Measurements from ENCODE around the gene GPC6. TPM values are rescaled to one million over a fixed set of nuclear protein-coding genes. Genes with fewer than 3 reads are reported as not detected.

GPC6 gene
- total and polyA plus RNA-seq, 2 donors (not counting 1 experiment from before 2014, with no cell fraction given), result not detected

GRCh38 chr13:94339116-94339687 lies 1112.6 kb downstream of the GPC6 start:
- no peaks in the 10 kb centered on the region for H4K20me1 ChIP-seq (ENCODE audit: control insufficient read depth, insufficient read depth, low read length, poor library complexity, severe bottlenecking)
- no peak overlapping the region for H3K4me3 ChIP-seq (ENCODE audit: control extremely low read depth in 1 of 5, extremely low read depth in 1 of 5, insufficient read depth in 1 of 5, low read depth in 2 of 5, low read length in 4 of 5)
- intact Hi-C loops (cut with micrococcal nuclease), result no loop called here
- no peak overlapping the region for H2AFZ ChIP-seq (ENCODE audit: insufficient read depth, low read depth, low read length, poor library complexity, severe bottlenecking)
- Mint-ChIP-seq H3K9me3 (ENCODE audit: insufficient read depth) (no peaks in the 10 kb centered on the region), H3K4me3 (no peak overlapping the region), H3K27ac (no peak overlapping the region), H3K27me3 (no peaks in the 10 kb centered on the region), H3K4me1 (no peaks in the 10 kb centered on the region)
- H3K27ac ChIP-seq (ENCODE audit: low read length in 2 of 2), result no peak overlapping the region
- CTCF ChIA-PET, result no interaction called here
- H3K9me3 ChIP-seq (ENCODE audit: control extremely low read depth in 1 of 3, control insufficient read depth in 2 of 3, insufficient read depth in 1 of 3, low read length in 2 of 3), result no peaks in the 10 kb centered on the region
- H3K36me3 ChIP-seq (replicated peaks in 1 of 2; ENCODE audit: control extremely low read depth in 1 of 2, control insufficient read depth in 1 of 2, extremely low read depth in 1 of 2, insufficient read depth in 2 of 2, low read length in 1 of 2), result no peaks in the 10 kb centered on the region
- H3K27me3 ChIP-seq (replicated peaks in 1 of 4; ENCODE audit: control extremely low read depth in 1 of 4, control insufficient read depth in 3 of 4, insufficient read depth in 4 of 4, low read length in 3 of 4), result no peaks in the 10 kb centered on the region
- 100% methylated on average over 6 of the region's 11 CpGs for WGBS (ENCODE audit: insufficient coverage)
- no peaks in the 10 kb centered on the region for H3K4me1 ChIP-seq (ENCODE audit: control insufficient read depth in 2 of 2, insufficient read depth in 2 of 2, low read length in 2 of 2)
- POLR2A ChIA-PET, result no interaction called here
- no peaks in the 10 kb centered on the region for H3K79me2 ChIP-seq (ENCODE audit: control insufficient read depth, insufficient read depth, low read length)
- H3K4me2 ChIP-seq (replicated peaks; ENCODE audit: low read depth, low read length, poor library complexity, severe bottlenecking), result no peak overlapping the region
- TF ChIP-seq EZH2 (IDR thresholded peaks at IDR 0.05; ENCODE audit: borderline replicate concordance, insufficient read depth, low read depth, low read length, poor library complexity, severe bottlenecking) (no peak), CTCF (IDR thresholded peaks at IDR 0.05) (no peak)
- no peak for DNase-seq
- no peak for ATAC-seq (ENCODE audit: low read depth)
- H3K9ac ChIP-seq (ENCODE audit: low read length), result no peak overlapping the region

DNA sequence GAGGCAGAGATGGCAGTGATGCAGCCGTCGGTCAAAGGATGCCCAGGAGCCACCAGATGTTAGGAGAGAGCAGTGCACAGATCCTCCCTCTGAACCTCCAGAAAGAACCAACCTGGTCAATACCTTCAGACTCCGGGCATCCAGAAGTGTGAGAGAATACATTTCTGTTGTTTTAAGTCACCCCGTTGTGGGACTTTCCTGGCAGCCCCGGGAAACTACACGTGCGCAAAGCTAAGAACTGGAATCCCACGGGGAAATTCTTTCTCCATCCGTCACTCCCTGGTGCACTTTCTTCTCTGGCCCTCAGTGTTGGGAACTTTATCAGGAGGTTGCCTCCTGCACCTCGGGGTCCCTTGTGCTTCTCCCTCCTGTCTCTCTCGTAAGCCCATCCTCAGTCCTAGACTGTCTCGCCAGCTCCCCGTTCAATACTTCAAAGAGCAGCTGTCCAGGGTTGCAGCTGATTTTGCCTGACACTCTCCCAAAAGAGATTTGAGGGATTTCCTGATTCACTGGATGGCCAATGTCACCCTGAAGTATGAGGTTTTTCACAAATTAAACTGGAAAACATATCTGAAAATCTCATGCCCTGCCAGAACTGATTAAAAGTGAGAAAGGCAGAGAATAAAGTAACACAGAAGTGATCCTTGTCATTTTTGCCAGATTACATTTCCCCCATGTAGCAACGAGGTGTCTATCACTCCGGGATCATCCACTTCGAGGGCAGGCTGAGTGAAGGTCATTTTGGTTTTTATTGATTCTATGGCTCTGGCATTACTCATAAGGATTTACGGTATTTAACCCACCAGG lies 1116.0 kb downstream of the GPC6 start:
- H4K20me1 ChIP-seq (ENCODE audit: control insufficient read depth, insufficient read depth, low read length, poor library complexity, severe bottlenecking), result no peaks in the 10 kb centered on the region
- TF ChIP-seq CTCF (IDR thresholded peaks at IDR 0.05) (no peak), EZH2 (IDR thresholded peaks at IDR 0.05; ENCODE audit: borderline replicate concordance, insufficient read depth, low read depth, low read length, poor library complexity, severe bottlenecking) (no peak)
- H2AFZ ChIP-seq (ENCODE audit: insufficient read depth, low read depth, low read length, poor library complexity, severe bottlenecking), result no peak overlapping the region
- no peaks in the 10 kb centered on the region for H3K36me3 ChIP-seq (replicated peaks in 1 of 2; ENCODE audit: control extremely low read depth in 1 of 2, control insufficient read depth in 1 of 2, extremely low read depth in 1 of 2, insufficient read depth in 2 of 2, low read length in 1 of 2)
- no peak overlapping the region for H3K9ac ChIP-seq (ENCODE audit: low read length)
- WGBS (ENCODE audit: insufficient coverage), result 81% methylated on average over 11 of the region's 17 CpGs
- H3K27ac ChIP-seq (ENCODE audit: low read length in 2 of 2), result no peak overlapping the region
- Mint-ChIP-seq H3K27me3 (no peaks in the 10 kb centered on the region), H3K27ac (no peak overlapping the region), H3K4me1 (peaks cover 6% of the 10 kb centered on the region), H3K9me3 (ENCODE audit: insufficient read depth) (no peaks in the 10 kb centered on the region), H3K4me3 (no peak overlapping the region)
- no peak for ATAC-seq (ENCODE audit: low read depth)
- no peaks in the 10 kb centered on the region for H3K79me2 ChIP-seq (ENCODE audit: control insufficient read depth, insufficient read depth, low read length)
- H3K4me2 ChIP-seq (replicated peaks; ENCODE audit: low read depth, low read length, poor library complexity, severe bottlenecking), result no peak overlapping the region
- intact Hi-C loops (cut with micrococcal nuclease), result no loop called here
- peaks cover 0 to 3% of the 10 kb centered on the region in 2 donors for H3K4me1 ChIP-seq (ENCODE audit: control insufficient read depth in 2 of 2, insufficient read depth in 2 of 2, low read length in 2 of 2)
- H3K27me3 ChIP-seq (replicated peaks in 1 of 4; ENCODE audit: control extremely low read depth in 1 of 4, control insufficient read depth in 3 of 4, insufficient read depth in 4 of 4, low read length in 3 of 4), result no peaks in the 10 kb centered on the region
- ChIA-PET CTCF (interaction anchor here (0.6 kb wide), 1 partner anchor 98 kb away, joined by 4 read pairs; no protein-coding TSS in a partner anchor), POLR2A (no interaction called here)
- DNase-seq, result no peak
- H3K4me3 ChIP-seq (ENCODE audit: control extremely low read depth in 1 of 5, extremely low read depth in 1 of 5, insufficient read depth in 1 of 5, low read depth in 2 of 5, low read length in 4 of 5), result no peak overlapping the region
- no peaks in the 10 kb centered on the region for H3K9me3 ChIP-seq (ENCODE audit: control extremely low read depth in 1 of 3, control insufficient read depth in 2 of 3, insufficient read depth in 1 of 3, low read length in 2 of 3)

Data from B cell (primary cell).